Epidermal melanocyte (primary cell): Measurements from ENCODE around the gene LARP4.
"Not testable (repeated sequence)": the region's sequence is repeated elsewhere in the genome, so short reads cannot be mapped to it uniquely, and the experiment has no call there.

Experiments
- DNase-seq: peaks from one replicate; pipeline ENCODE4 v3.0.0; 2011; ENCODE audit warnings: low spot score; ENCODE audit not compliant: insufficient read length

LARP4 gene

GRCh38 chr12:50400638-50401499 lies at the start of gene LARP4:
Gene LARP4, plus strand, starts transcription at chr12:50400885. Its CDS starts 126 bp downstream, at chr12:50401011.
- peak; percentile 80 for DNase-seq

- DNase-seq, result no peak
Measured at GRCh38 chr12:50351120-50352043, 49.3 kb upstream of the LARP4 start.

GRCh38 chr12:50353404-50353803 lies 47.3 kb upstream of the LARP4 start:
- DNase-seq, result no peak

- no peak for DNase-seq
Measured at GRCh38 chr12:50353869-50354593, 46.7 kb upstream of the LARP4 start.

GRCh38 chr12:50354908-50355307 lies 45.8 kb upstream of the LARP4 start:
- no peak for DNase-seq

GRCh38 chr12:50355365-50355764 lies 45.3 kb upstream of the LARP4 start:
- DNase-seq, result no peak

- DNase-seq, result no peak
Measured at GRCh38 chr12:50362671-50363070, 38.0 kb upstream of the LARP4 start.

- DNase-seq, result no peak
Measured at GRCh38 chr12:50363141-50363540, 37.5 kb upstream of the LARP4 start.

GRCh38 chr12:50365709-50366406 lies 34.8 kb upstream of the LARP4 start:
- DNase-seq, result no peak

- not testable (repeated sequence) for DNase-seq
Measured at GRCh38 chr12:50370672-50371071, 30.0 kb upstream of the LARP4 start.

GRCh38 chr12:50375802-50376201 lies 24.9 kb upstream of the LARP4 start:
- DNase-seq, result no peak

GRCh38 chr12:50380761-50381325 lies 19.8 kb upstream of the LARP4 start:
- DNase-seq, result no peak

GRCh38 chr12:50387487-50387886 lies 13.2 kb upstream of the LARP4 start:
- no peak for DNase-seq

- no peak for DNase-seq
Measured at GRCh38 chr12:50387972-50388478, 12.7 kb upstream of the LARP4 start.

- DNase-seq, result not testable (repeated sequence)
Measured at GRCh38 chr12:50388793-50389192, 11.9 kb upstream of the LARP4 start.

GRCh38 chr12:50390316-50390741 lies 10.4 kb upstream of the LARP4 start:
- DNase-seq, result peak; percentile 28

GRCh38 chr12:50394469-50395029 lies 6.1 kb upstream of the LARP4 start:
- DNase-seq, result no peak

- no peak for DNase-seq
Measured at GRCh38 chr12:50397117-50397650, 3.5 kb upstream of the LARP4 start.

GRCh38 chr12:50398931-50399330 lies 1.8 kb upstream of the LARP4 start:
- no peak for DNase-seq
